Prostate gland (tissue), 2 donors: ENCODE measurements around the gene CHST11.

Experiments used
- CTCF ChIP-seq, 4 experiments: fragments of 200-600 bp in 2 of 4; fragments of 450-650 bp in 2 of 4; sonication (generic) in 2 of 4; IDR thresholded peaks; 1 replicate in 3 of 4; 2 replicates in 1 of 4; pipeline ENCODE4 v1.5.1; 2016 to 2019; ENCODE audit warnings: antibody characterized with exemption in 4 of 4, mild to moderate bottlenecking in 2 of 4, moderate library complexity in 2 of 4
- POLR2AphosphoS5 ChIP-seq: sonication (generic); formaldehyde crosslinking; IDR thresholded peaks from one replicate; pipeline ENCODE4 v1.6.1; 2017; ENCODE audit warnings: antibody characterized with exemption

GRCh38 chr12:104423273-104423672 is 33.5 kb upstream of the CHST11 start:
- TF ChIP-seq POLR2AphosphoS5 (no peak), CTCF (IDR thresholded peaks at IDR 0.05) (no peak)
